ENCODE data around the gene DMPK. TPM values are rescaled to one million over a fixed set of nuclear protein-coding genes. Genes with fewer than 3 reads are reported as not detected.

The DMPK gene
- total RNA-seq, 1 experiment from 2014 or later: 18.3 TPM

GRCh38 chr19:45792470-45793177, 10.3 kb upstream of the DMPK start, which contains the start of gene DMWD:
TSS of gene DMWD (minus strand) at chr19:45792845. CDS start at chr19:45792756, 89 bp downstream.
- peak; percentile 97 for ATAC-seq

DNA sequence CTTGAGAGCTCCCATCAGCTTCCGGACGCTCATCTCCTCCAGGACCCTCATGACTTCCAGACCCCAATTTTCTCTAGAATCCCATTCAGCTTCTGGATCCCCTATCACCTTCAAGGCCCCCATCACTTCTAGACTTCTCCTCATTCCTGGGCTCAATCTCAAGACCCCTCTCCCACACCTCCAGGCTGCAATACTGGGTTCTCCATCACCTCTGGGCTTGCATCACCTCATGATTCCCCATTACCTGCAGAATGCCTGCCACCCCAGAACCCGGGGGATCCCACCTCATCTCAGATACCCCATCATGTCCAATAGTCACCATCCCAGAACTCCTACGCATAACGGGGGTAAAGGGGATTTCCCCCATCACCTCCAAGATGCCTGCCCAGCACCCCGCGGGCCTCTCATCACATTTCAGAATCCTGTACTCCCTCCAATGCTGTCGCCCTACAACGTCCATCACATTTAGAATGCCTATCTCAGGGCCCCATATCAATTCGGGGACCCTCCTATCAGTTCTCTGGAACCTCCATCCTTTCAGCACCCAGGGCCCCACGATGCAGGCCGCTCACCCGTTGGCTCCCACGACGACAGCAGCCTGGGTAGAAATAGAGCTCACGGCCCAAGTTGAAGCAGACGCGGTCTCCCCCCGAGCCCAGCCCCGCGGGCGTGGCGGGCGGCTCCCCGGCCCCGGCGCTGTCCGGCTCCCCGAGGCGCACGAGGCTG, 9.6 kb upstream of the DMPK start:
- POLR2A ChIA-PET (ENCODE audit: unreplicated experiment): interaction anchor here (0.5 to 0.6 kb wide), 2 partner anchors 23 to 47 kb away, joined by 3 to 10 read pairs; no protein-coding TSS in a partner anchor
- peak overlapping the region; percentile 97 for H3K4me2 ChIP-seq (ENCODE audit: low read length)
- H3K36me3 ChIP-seq (ENCODE audit: low read depth, low read length): peaks cover 8% of the 10 kb centered on the region; the same call in 1 of the 2 replicates
- H2AFZ ChIP-seq (ENCODE audit: low read length): no peak overlapping the region
- peak overlapping the region; percentile 83 for H3K9ac ChIP-seq (ENCODE audit: low read length)
- peak overlapping the region; percentile 93 for H3K4me3 ChIP-seq (ENCODE audit: low read length)
- no peaks in the 10 kb centered on the region for H3K9me3 ChIP-seq (ENCODE audit: low read length)
- peaks cover 16% of the 10 kb centered on the region for H3K79me2 ChIP-seq (ENCODE audit: low read length)
- no peak for DNase-seq
- no peak overlapping the region for H3K27ac ChIP-seq (ENCODE audit: low read length)
- peaks cover 6% of the 10 kb centered on the region; the same call in 1 of the 2 replicates for H3K4me1 ChIP-seq (ENCODE audit: insufficient read depth, low read length)
- no peaks in the 10 kb centered on the region for H3F3A ChIP-seq (ENCODE audit: low read length, unreplicated experiment)
- BruUV-seq (replicated peaks): TSS peak; percentile 49
- CTCF ChIA-PET: no interaction called here
- no peaks in the 10 kb centered on the region for H3K9me2 ChIP-seq (replicated peaks; ENCODE audit: low read length)
- H4K20me1 ChIP-seq (ENCODE audit: low read length): no peaks in the 10 kb centered on the region
- H3K27me3 ChIP-seq (ENCODE audit: low read length): no peaks in the 10 kb centered on the region
- no peak for ATAC-seq
- TF ChIP-seq EZH2 (IDR thresholded peaks at IDR 0.05; ENCODE audit: low read length, unreplicated experiment): no peak
- TF ChIP-seq EZH2phosphoT487 (IDR thresholded peaks at IDR 0.05; ENCODE audit: borderline replicate concordance, low read length): no peak
- TF ChIP-seq, protein P1, sequence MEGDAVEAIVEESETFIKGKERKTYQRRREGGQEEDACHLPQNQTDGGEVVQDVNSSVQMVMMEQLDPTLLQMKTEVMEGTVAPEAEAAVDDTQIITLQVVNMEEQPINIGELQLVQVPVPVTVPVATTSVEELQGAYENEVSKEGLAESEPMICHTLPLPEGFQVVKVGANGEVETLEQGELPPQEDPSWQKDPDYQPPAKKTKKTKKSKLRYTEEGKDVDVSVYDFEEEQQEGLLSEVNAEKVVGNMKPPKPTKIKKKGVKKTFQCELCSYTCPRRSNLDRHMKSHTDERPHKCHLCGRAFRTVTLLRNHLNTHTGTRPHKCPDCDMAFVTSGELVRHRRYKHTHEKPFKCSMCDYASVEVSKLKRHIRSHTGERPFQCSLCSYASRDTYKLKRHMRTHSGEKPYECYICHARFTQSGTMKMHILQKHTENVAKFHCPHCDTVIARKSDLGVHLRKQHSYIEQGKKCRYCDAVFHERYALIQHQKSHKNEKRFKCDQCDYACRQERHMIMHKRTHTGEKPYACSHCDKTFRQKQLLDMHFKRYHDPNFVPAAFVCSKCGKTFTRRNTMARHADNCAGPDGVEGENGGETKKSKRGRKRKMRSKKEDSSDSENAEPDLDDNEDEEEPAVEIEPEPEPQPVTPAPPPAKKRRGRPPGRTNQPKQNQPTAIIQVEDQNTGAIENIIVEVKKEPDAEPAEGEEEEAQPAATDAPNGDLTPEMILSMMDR (conservative IDR thresholded peaks at IDR 0.05; ENCODE audit: low read depth, low read length): no peak
- intact Hi-C loops (cut with micrococcal nuclease): no loop called here

More at GRCh38 chr19:45792470-45793177, 10.3 kb upstream of the DMPK start, which contains the start of gene DMWD:
- Histone ChIP-seq H3K4me1 (ENCODE audit: insufficient read depth, low read length) (peaks cover 6% of the 10 kb centered on the region; the same call in 1 of the 2 replicates), H3K4me2 (ENCODE audit: low read length) (peak within 1 kb of the TSS; percentile 97), H3K27ac (ENCODE audit: low read length) (no peak within 1 kb of the TSS), H3K9ac (ENCODE audit: low read length) (peak within 1 kb of the TSS; percentile 83), H3K79me2 (ENCODE audit: low read length) (peaks cover 16% of the 10 kb centered on the region), H3K9me3 (ENCODE audit: low read length) (no peaks in the 10 kb centered on the region), H3F3A (ENCODE audit: low read length, unreplicated experiment) (no peaks in the 10 kb centered on the region), H2AFZ (ENCODE audit: low read length) (no peak within 1 kb of the TSS), H3K36me3 (ENCODE audit: low read depth, low read length) (peaks cover 8% of the 10 kb centered on the region; the same call in 1 of the 2 replicates), H3K4me3 (ENCODE audit: low read length) (peak within 1 kb of the TSS; percentile 93), H3K27me3 (ENCODE audit: low read length) (no peaks in the 10 kb centered on the region), H3K9me2 (replicated peaks; ENCODE audit: low read length) (no peaks in the 10 kb centered on the region), H4K20me1 (ENCODE audit: low read length) (no peaks in the 10 kb centered on the region)
- TF ChIP-seq EZH2phosphoT487 (IDR thresholded peaks at IDR 0.05; ENCODE audit: borderline replicate concordance, low read length) (no peak), EZH2 (IDR thresholded peaks at IDR 0.05; ENCODE audit: low read length, unreplicated experiment) (no peak)
- TF ChIP-seq, protein P1 (conservative IDR thresholded peaks at IDR 0.05; ENCODE audit: low read depth, low read length): no peak
- DNase-seq: peak; percentile 96
- ChIA-PET POLR2A (ENCODE audit: unreplicated experiment) (interaction anchor here (0.5 to 0.6 kb wide), 7 partner anchors 14 to 189 kb away, joined by 3 to 10 read pairs (median 3); no protein-coding TSS in a partner anchor), CTCF (interaction anchor here (0.6 kb wide), 2 partner anchors 22 to 71 kb away, joined by 6 to 7 read pairs; no protein-coding TSS in a partner anchor)
- BruUV-seq (replicated peaks): no TSS peak
- intact Hi-C loops (cut with micrococcal nuclease): no loop called here

Measured in PC-3 (cell line).